PFSK-1 (cell line): ENCODE data around the gene NDC80.

Experiments used
- FOXP2 ChIP-seq: optimal IDR thresholded peaks from 2 replicates; pipeline ENCODE3; 2011; ENCODE audit warnings: borderline replicate concordance, control low read depth, inconsistent platforms; ENCODE audit not compliant: insufficient read depth; ENCODE audit errors: extremely low read length, extremely low read depth
- POLR2AphosphoS5 ChIP-seq: IDR thresholded peaks from 2 replicates; pipeline ENCODE4 v1.6.1; 2012; ENCODE audit warnings: low read depth, mild to moderate bottlenecking, control low read depth, low read length, moderate library complexity
- REST ChIP-seq, 2 experiments: IDR thresholded peaks; 2 replicates each; pipeline versions ENCODE4 v1.6.1 to v1.8.0; 2011 to 2012; ENCODE audit warnings: low read depth in 2 of 2, low read length in 2 of 2, control low read depth in 1 of 2, inconsistent platforms in 1 of 2, mild to moderate bottlenecking in 1 of 2, moderate library complexity in 1 of 2; ENCODE audit not compliant: insufficient read depth in 1 of 2
- SIN3A ChIP-seq: IDR thresholded peaks from 2 replicates; pipeline ENCODE4 v1.6.1; 2012; ENCODE audit warnings: mild to moderate bottlenecking, low read length, moderate library complexity, borderline replicate concordance; ENCODE audit not compliant: insufficient read depth
- TAF1 ChIP-seq: IDR thresholded peaks from 2 replicates; pipeline ENCODE4 v1.6.1; 2012; ENCODE audit warnings: low read length, control low read depth, borderline replicate concordance; ENCODE audit not compliant: insufficient read depth

Gene NDC80

GRCh38 chr18:2625217-2625616, 53.9 kb downstream of the NDC80 start:
- TF ChIP-seq POLR2AphosphoS5 (no peak), REST (IDR thresholded peaks at IDR 0.05; ENCODE audit: insufficient read depth in 1 of 2, low read depth in 2 of 2, low read length in 2 of 2) (no peak), TAF1 (no peak), FOXP2 (no peak), SIN3A (no peak)

GRCh38 chr18:2627821-2628276, 56.5 kb downstream of the NDC80 start:
- TF ChIP-seq TAF1 (no peak), POLR2AphosphoS5 (no peak), SIN3A (no peak), FOXP2 (no peak), REST (IDR thresholded peaks at IDR 0.05; ENCODE audit: insufficient read depth in 1 of 2, low read depth in 2 of 2, low read length in 2 of 2) (no peak)

GRCh38 chr18:2629003-2629402, 57.6 kb downstream of the NDC80 start:
- TF ChIP-seq POLR2AphosphoS5: no peak

GRCh38 chr18:2635586-2635985, 64.2 kb downstream of the NDC80 start:
- no peak for TF ChIP-seq SIN3A
- TF ChIP-seq TAF1: no peak
- no peak for TF ChIP-seq REST (IDR thresholded peaks at IDR 0.05; ENCODE audit: insufficient read depth in 1 of 2, low read depth in 2 of 2, low read length in 2 of 2)
- no peak for TF ChIP-seq POLR2AphosphoS5
- no peak for TF ChIP-seq FOXP2

- TF ChIP-seq SIN3A: no peak
- no peak for TF ChIP-seq FOXP2
- no peak for TF ChIP-seq TAF1
- no peak for TF ChIP-seq POLR2AphosphoS5
- no peak for TF ChIP-seq REST (IDR thresholded peaks at IDR 0.05; ENCODE audit: insufficient read depth in 1 of 2, low read depth in 2 of 2, low read length in 2 of 2)
Observed at GRCh38 chr18:2636126-2636631, 64.8 kb downstream of the NDC80 start.
